HG03432 (cell line): ENCODE measurements around the gene TMCC1.

Experiments
- ATAC-seq: cut with Tn5 transposase; IDR thresholded peaks from one replicate; pipeline ENCODE4 v1.9.1; 2021; ENCODE audit warnings: mild to moderate bottlenecking, moderate library complexity; ENCODE audit not compliant: unreplicated experiment

Gene TMCC1

DNA sequence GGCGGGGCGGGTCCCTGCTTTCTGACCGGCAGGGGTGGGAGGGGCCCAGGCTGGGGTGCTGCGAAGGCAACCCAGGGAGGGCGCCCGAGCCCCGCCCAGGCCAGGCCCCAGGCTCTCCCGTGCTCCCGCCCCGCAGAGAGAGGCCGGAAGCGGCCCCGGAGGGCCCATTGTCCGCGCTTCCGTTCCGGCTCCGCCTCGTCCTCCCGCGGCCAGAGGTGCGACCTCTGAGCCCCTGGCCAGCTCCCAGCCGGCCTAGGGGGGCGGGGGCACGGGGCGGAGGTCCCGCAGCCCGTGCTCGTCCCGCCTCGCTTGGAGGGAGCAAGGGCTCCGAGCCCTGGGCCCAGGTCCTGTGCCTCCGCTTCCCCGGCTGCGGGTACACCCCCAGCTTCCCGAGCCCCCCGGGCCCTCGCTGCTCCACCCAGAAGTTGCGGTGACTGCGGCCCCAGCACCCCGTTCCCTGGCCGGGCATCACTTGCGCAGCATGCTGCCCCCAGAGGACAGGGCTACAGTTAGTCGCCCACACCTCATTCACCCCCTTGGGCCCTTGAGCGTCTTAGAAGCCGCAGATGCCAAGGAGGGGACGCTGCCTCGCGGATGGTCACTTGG lies 266.7 kb downstream of the TMCC1 start:
- ATAC-seq, result peak; percentile 97

DNA sequence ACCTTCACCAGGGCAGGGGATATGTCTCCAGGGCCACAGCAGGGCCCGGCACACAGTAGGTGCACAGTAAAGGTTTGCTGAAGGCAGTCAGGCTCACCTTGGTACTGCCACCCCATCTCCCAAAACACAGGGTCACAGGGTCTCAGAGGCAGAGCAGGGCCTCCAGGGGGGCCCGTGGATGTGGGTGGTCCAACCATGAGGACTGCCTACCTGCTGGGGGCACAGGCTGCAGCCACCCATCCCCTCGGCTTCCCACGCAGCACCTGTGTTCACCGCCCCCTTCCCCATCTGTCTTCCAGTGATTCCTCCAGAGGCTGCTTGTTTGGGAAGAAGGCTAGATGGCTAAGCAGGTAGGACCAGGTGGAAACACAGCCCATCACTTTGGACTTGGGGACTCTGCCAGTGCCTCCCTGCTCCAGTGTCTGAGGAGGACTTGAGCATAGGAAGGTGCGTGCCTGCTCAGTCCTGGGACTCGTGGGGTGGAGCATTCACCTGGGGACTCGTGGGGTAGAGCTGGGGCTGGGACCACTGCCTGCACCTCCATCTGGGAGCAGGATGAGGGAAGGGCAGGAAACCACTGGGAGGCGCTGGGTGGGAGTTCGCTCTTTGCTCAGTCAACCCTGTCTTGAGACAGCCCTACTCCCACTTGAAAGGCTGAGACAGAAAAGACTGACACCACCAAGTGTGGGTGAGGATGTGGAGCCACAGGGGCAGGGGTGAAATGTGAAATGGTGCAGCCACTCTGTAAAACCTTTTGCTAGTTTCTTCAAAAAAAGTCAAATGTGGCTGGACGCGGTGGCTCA lies 268.2 kb downstream of the TMCC1 start:
- ATAC-seq, result no peak

DNA sequence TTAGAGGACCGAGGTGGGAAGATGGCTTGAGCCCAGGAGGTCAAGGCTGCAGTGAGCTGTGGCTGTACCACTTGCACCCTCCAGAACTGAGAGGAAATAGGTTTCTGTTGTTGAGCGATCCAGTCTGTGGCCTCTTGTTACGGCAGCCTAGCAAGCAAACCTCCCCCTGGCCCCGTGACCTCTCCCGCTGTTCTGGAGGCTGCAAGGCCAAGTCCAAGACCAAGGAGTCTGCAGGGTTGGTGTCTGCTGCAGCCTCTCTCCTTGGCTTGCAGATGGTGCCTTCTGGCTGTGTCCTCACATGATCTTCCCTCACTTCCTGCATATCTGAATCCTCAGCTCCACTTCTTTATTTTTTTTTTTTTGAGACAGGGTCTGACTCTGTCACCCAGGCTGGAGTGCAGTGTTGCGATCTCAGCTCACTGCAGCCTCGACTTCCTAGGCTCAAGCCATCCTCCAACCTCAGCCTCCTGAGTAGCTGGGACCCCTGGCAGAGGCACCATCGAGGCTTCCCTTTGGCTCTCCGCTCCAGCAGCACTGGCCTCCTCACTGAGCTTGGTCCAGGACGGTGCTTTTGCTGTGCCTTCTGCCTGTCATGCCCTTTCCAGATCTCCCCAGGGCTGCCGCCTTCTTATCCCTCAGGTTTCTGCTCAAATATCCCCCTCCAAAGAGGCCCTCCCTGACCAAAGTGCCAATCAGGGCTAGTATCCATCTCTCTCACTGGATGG lies 269.0 kb downstream of the TMCC1 start:
- ATAC-seq, result no peak

DNA sequence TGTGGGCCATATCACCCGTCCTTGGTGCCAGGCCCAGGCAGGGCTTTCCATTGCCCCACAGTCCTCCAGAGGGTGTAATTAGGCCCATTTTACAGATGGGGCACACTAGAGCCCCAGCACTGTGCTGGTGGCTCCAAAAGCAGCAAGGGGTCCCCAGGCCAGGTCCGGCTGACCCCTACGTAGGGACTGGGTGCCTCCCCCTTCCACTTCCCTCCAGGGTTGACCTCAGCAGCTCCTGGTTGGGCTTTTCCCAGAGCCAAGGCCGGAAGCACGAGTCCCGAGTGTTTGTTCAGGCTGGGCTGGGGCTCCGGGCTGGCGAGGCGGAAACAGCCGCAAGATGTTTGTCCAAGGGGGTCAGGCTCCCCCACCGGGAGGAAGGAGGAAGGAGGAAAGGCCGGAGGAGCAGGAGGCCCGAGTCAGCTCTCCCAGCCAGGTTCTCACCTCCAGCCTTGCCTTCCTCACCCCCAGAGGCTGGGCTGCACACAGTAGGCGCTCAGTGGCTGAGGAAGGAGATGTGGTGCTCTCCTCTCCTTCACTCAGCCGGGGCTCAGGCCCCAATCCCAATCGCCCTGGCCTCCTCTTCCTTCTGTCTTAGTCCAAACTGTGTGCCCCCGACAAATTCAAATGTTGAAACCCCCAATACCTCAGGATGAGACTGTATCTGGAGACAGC lies 269.9 kb downstream of the TMCC1 start:
- no peak for ATAC-seq

DNA sequence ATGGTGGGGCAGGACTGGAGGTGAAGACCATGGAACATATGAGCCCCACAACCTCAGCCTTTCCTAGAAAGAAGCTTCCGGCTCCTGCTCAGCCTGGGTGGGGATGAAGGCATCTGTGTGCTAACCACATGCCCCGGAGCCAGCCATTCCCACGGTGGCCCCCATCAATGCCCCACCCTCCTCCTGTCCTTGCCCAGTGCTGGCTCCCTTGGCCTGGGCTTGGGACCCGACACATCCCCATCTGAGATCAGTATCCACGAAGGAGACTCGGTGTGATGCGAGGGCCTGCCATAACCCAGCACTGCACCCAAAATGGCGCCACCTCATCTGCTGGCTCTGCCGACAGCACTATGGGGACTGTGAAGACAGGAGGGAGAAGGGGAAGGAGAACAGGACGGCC lies 270.6 kb downstream of the TMCC1 start:
- no peak for ATAC-seq

DNA sequence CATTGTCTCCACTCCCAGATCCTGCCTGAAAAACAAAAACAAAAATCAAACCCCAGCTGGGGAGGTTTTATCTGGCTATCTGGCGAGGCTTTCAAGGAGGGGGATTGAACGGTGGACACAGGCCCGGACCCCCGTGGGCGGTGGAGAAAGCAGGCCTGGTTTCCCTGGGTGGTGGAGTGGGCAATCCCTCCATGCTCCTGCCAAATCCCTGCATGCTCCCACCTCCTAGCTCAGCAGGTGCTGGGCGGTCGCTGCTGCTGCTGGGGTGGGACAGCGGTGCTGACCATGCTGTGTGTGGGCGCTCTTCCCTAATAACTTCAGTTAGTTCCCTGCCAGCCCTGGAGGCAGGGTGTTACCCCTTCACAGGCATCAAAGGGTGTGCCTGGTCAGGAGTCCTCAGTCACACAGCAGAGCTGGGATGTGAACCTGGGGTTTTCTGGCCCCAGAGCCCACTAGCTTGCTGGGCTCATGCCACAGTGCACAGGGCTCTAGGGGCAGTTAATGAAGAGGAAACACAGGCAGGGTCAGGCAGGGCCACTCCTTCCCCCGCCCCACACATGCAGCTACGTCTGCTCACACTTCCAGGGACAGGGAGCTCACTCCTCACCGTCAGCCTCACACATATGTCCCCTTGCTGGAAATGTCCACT lies 271.2 kb downstream of the TMCC1 start:
- ATAC-seq, result no peak

DNA sequence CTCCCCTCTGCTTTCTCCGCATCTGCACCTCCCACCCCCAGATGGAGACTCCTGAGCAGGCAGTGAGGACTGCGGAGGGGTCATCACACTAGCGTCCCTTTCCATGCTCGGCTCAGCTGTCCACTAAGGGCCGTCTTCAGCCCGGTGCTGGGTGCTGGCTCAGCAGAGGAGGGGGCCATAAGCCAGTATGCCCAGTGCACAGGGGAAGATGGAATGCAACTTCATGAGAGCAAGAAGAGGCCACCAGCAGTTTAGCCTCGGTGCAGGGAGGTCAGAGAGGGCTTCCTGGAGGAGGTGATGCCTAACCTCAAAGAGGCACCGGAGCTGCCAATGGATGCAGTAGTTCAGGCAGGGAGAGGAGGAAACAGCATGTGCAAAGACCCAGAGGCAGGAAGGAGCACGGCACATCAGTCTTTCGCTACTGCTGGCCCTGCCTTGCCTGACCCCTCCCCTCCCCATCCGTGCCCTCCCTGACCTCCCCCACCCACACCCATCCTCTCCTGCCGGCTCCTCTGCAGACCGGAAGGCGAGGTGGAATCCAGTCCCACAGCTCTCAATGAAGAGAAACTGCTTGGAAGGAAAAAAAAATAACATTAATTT lies 271.8 kb downstream of the TMCC1 start:
- no peak for ATAC-seq

DNA sequence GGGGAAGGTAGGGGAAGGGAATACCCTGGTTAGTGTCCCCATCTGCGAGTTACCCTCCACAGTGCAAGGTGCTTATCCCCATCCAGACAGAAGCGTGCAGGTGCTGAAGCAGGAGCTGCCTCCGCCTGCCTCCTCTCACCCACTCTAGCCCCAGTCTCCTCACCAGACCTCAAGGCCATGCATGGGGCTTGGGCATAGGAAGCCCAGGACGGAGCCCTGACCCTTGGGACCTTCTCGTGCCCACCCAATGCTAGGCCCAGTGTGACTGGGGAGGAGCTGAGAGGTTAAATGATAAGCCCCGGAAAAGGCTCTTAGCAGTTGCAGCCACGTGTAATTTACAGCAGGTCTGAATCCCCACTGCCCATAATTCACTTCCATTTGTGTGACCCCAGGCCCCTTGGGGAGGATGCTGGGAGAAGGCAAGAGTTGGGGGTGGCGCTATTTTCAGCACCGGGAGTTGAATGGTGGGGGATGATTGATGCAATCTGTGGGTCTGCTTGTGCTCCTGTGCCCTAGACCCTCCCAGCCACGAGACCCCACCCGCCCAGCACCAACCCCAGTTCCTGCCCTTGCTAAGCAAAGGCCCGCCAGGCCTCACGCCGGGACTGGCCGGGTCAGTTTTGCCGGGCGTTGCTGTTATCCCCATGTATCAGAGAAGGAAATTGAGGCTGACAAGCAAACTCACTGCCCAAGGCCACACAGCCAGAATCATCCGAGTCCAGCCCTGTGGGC lies 272.5 kb downstream of the TMCC1 start:
- ATAC-seq, result no peak

DNA sequence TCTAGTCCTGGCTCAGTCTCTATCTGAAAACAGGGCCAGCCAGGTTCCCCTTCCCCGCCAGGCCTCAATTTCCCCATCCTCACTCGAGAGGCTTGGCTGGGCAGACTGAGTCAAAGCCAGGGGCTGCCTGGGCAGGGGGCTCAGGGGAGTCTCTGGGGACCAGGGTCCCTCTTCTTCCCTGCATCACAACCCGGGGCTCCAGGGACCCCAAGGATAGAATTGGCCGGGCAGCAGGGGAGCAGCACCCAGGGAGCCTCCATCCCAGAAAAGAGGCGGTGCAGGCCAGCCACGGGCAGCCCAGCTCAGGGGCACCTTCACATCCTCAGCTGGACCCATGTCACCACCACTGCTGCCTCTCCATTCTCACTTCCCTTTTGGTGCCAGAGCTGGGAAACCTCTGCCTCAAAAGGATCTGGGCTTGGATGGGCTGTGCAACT lies 273.8 kb downstream of the TMCC1 start:
- ATAC-seq, result no peak

DNA sequence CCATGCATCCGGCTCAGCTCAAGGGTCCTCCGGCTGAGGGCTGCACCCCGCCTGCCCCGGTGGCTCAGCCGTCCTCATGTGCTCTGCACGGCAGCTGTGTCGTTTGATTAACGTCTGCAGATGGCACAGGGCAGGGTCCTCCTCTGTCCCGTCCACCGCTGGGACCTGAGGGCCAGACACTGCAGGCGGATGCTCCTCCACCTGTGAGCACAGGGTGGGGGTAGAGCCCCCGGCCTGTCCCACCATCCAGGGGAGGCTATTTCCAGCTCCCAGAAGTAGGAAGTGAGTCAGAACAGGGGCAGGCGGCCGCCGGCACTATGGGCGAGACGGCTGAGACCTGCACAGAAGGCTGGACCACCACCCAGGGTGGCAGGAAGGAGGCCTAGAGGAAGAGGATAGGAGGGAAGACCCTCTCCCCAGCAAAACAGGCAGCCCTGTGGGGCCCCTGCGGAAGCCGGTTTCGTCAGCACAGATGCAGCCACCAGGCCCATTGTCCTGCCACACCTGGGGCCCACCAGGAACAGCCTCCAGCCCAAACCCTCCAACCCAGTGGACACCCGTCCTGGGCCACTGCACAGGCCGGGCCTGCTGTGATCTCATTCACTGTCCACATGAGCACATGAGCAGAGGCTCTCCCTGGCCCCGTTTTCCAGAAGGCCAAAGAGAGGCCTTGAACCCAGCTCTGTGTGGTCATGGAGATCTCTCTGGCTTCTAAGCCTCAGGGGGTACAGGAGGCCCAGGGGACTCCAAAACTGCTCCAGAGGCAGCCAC lies 274.4 kb downstream of the TMCC1 start:
- no peak for ATAC-seq

DNA sequence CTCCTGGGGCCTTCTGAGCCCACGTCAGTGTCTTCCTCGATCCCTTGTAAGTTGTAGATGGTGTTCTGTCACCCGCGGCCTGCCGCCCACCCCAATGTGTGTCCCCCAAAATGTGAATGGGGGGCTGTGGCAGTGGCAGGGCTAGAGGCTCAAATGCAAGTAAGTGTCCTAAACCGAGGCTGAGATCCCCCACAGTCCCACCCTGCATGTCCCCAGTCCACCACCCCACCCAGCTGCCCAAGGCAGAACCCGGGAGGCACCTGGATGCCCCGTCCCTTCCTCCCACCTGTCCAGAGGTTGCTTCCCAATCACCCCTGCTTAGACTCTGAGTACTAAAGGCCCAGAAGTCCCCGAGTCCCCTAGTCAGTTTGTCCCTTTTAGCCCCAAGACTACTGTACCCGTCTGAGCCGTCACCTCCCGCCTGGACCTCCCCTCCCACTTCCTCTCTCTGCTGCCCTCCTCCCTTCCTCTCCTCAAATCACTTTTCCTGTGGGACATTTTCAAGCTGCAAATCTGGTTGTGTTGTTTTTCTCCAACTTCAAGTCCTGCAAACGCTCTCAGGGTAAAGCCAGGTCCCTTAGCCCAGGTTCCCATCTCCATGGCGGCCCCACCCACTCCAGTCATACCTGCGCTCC lies 275.2 kb downstream of the TMCC1 start:
- ATAC-seq, result no peak

DNA sequence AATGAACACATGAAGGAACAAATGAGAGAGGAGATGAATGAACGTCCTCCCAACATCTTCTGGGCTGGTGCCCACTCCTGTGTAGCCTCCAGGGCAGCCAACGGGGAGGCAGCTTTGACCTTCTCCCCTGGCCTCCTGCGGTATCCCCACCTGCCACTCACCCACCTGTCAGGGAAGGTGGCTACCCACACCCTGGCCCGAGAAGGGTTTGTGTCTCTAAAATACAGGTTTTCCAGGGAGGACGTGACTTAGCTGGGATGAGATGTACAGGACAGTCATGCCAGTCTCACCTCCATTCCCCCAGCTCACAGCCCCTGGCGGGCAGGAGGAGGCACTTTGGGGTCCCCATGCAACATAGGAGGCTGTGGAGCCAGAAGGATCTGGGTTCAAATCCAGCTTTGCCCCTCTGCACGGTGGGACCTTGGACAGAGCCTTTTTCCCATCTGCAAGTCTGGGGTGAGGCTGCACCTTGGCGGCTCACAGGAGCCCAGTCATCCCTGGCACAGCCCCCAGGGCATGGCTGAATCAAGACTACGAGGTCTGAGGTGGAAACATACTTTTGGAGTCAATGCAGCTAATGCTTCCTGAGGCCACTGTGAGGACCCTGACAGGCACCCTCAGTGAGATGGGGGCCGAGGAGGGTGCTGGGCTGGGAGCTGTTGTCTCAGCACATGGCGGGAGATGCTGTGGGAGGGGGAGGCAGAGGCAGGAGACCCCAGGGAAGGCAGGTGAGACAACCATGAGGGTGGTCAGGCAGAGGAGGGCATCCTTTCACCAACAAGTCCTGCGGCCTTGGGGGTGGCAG lies 275.9 kb downstream of the TMCC1 start:
- no peak for ATAC-seq

DNA sequence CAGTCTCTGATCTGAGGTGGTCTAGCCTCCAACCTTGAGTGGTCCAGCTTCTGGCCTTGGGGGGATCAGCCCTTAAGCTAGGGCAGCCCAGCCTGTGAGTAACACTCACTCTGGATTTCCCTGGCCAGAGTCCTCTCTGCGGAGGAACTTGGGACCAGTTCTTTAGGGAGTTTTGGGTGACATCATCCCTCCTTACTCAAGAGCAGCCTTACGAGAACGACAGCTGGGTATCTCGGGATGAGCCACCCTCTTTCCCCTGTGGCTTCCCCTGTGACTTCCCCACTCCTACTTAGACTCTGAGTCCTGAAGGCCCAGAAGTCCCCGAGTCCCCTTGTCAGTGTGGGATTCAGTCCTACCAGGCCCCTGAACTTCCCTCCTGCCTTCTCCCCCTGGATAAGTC lies 276.8 kb downstream of the TMCC1 start:
- ATAC-seq, result peak; percentile 45

DNA sequence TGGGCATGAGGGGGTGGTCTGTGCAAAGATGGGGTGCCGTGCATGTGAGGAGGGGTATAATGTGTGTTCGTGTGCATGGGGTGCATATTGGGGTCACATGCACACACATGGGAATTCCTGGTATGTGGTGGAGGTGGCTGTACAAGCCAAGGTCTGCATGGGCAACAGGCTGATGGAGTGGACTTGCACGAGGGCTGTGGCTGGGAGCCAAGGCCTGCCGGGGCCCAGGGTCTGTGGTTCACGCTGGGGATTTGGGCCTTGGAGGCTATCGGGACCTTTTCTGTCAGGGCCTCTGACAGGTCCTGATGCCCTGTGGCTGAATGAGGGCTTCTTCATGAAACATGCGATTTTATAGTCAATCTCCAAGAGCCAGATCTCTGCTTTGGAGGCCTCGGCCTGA lies 277.2 kb downstream of the TMCC1 start:
- ATAC-seq, result no peak

DNA sequence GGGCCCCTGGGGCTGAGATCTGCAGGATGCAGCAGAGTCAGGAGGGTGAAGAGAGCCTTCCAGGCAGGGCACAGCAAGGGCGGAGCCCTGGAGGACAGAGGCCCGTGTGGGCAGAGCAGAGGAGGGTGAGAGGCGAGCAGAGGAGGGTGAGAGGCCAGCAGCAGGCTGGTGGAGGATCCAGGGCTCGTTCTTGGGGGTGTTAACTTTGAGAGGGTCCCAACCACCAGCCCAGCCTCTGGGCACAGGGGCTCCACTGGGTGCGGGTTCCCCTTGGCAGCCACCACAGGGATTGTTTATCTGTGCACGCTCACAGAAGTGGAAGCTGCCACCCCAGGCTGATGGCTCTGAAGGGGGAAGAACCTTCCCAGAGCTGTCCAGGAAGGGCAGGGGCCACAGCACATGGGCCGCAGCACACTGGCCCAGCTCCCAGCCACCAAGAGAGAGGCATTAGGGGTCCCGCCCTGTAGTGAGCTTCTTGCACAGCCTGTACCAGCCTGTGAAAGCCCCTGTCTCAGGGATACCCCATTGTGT lies 277.7 kb downstream of the TMCC1 start:
- no peak for ATAC-seq

DNA sequence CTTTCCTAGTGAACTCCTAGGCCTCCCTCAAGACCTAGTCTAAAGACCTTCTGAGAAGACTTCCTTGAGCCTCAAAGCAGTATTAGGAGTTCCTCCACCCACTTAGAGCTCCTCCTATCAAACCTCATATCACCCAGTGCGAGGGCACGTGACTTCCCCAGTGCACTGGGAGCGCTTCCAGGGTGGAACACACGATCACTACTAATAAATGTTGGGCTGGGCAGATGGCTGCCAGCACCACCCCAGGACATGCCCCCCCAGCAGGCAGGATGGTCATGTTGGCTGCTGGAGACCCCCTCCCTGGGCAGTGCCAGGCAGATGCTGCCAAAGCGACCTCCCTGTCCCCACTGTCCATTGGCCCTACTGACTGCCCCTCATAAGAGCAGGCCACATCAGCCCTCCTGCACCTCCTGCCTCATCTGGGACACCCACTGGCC lies 278.6 kb downstream of the TMCC1 start:
- ATAC-seq, result no peak

DNA sequence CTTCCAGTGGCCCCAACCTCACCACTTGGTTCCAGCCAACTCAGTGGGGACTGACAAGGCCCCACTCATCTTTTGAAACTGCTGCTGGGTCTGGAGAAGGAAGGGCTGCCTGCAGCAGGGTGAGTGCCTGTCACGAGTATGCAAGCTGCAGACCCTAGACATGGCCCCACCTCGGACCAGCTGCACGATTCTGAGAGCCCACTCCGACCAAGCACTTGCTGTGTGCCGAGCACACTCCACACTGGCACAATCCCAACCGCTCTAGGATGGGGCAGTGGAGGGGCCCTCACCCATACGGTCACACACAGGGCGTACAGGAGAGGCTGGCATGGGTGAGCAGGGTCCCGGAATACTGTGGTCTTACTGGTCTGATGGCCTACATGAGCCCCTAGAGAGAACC lies 279.1 kb downstream of the TMCC1 start:
- no peak for ATAC-seq

DNA sequence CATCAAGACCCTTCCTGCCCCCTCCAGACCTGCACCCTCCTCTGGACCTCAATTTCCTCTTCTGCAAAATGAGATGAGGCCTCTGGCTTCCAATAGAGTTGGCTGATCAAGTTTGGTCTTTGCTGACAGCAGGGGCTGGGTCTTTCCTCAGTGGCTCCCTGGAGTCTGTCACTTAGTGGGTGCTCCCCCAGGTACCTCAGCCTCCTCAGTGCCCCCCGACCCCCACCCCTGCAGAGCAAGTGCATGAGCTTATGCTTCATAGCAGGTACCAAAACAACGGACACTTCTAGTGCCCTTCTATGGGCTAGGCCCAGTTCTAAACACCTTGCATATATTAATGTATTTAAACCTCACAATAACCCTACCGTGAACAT lies 280.2 kb downstream of the TMCC1 start:
- ATAC-seq, result no peak
